Activated T-helper 1 cell treated with anti-CD3 and anti-CD28 coated beads, Interleukin-2, amount 50 U/mL, for 16 hours (primary cell): ENCODE data around the gene PPP1CC.
"Not testable (repeated sequence)": the region's sequence is repeated elsewhere in the genome, so short reads cannot be mapped to it uniquely, and the experiment has no call there.

Experiments
- DNase-seq, 2 donors: peaks; one replicate each; pipeline ENCODE4 v3.0.0-alpha.2; 2020; ENCODE audit warnings: low read depth in 1 of 2, low spot score in 1 of 2

Gene PPP1CC

DNA sequence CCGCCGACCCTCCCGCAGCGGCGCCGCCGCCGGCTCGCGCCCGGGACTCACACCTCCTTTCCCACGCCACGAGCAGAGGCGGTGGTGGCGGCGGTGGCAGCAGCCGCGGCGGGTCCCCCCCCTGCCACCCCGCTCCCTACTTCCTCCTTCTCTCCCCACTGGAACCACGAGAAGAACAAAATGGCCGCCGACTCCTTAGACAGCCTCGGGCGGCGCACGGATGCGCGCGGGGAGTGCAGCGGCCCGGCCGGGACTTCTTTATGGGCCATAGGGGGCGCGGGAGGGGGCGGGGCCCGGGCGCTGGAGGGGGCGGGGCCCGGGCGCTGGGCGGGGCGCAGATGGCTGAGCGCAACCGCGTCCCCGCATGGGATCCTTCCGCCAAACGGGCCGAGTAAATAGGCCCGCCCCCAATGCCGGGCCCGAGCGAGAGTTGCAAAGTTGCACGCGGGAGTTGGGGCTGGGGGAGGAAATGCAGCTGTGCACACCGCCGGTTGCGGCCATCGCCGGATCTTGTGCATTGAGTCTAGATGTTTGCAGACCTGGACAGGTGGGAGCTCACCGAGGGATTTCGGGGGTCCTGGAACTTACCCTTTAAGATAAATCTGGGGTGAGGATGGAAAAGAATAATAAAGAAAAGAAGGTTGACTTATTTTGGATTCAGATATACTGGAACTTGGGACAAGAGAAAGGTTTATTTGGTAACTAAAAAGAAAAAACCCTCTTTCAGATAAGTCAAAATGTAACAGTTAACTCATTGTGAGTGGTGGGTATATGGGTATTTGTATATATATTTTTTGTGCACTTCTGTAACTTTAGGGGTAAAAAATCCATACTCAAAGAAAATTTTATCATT lies at the start of gene PPP1CC:
Gene PPP1CC (minus strand): TSS at position 174 of the 853 bp plus-strand sequence. CDS start 184 bp downstream, outside the sequence.
- peak; percentile 79 to 89 for DNase-seq

DNA sequence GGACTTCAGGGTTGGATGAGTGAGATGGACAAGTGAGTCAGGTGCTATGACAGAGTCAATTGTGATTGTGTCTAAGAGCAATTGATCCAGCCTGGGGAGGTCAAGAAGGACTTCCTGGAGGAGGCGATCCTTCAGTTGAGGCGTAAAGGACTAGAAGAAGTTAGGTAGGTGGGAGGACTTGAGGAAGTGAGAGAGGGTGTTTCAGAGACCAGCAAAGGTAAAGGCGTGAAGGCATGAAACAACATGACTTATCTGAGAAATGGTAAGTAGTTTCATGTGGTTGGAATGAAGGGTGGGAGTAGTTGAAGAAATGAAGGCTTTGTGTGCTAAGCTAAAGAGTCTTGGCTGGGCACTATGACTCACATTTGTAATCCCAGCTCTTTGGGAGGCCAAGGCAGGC lies 48.9 kb upstream of the PPP1CC start:
- DNase-seq, result no peak

GRCh38 chr12:110790301-110790700 lies 47.6 kb upstream of the PPP1CC start:
- no peak for DNase-seq

DNA sequence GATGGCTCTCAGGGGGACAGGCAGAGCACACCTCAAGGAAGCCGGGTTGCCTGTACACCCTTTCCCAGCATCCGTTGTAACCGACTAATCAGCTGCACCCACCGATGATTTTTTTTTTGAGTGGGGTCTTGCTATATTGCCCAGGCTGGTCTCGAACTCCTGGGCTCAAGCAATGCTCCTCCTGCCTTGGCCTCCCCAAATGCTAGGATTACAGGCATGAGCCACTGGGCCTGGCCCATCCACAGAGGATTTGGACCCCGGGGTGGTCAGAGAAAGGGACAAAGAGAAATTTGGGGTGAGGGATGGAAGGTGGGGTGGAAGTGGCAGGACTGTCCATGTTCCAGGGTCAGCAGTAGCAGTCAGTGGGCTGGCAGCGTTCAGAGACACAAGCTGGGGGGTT lies 43.3 kb upstream of the PPP1CC start:
- DNase-seq, result no peak

DNA sequence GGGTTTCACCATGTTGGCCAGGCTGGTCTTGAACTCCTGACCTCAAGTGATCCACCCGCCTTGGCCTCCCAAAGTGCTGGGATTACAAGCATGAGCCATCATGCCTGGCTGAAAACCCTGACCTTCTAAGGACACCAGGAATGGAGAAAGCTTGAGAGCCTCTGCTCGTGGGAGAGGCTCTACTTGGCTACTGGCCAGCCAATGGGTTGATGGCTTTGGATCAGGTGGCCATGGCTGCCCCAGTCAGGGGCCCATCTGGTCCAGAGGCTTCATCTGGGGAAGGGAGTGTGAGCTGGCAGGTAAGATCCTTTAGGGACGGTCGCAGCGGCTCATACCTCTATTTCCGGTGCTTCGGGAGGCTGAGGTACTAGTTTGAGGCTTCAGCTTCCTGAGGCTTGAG lies 42.5 kb upstream of the PPP1CC start:
- no peak for DNase-seq

DNA sequence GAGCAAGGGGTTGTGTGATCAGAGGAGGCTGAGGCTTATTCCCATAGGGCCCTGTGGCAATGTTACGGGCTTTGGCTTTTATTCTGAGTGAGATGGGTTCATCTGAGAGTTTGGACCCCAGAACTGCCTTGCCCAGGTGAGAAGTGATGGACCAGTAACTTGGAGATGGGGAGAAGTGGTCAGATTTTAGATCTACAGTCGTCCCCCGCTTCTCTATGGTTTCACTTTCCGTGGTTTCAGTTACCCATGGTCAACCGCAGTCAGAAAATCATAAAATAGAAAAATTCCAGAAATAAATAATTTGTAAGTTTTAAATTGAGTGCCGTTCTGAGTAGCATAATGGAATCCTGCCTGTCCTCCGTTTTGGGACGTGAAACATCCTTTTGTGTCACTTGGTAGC lies 40.2 kb upstream of the PPP1CC start:
- DNase-seq, result no peak

GRCh38 chr12:110782094-110782493 lies 39.4 kb upstream of the PPP1CC start:
- no peak for DNase-seq

GRCh38 chr12:110780448-110780847 lies 37.8 kb upstream of the PPP1CC start:
- peak in 1 of 2 donors; percentile 25 for DNase-seq

- no peak for DNase-seq
Measured at GRCh38 chr12:110778833-110779577, 36.3 kb upstream of the PPP1CC start.

DNA sequence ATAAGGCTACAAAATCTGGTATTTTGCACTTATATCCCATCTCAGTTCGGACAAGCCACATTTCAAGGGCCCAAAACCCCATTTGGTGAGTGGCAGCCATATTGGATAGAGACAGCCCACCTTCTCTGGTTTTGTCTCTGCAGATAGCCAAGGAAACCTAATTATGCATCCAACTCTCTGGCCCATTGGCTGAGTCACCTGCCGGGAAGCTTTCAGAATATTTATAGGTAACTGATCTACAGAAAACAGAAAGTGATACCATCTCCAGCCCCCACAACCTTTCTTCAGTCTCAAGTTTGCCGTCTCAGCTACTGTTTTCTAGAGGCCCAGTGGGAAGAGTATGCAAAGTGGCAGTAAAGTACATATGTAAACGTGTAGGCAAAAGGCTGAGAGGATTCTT lies 33.7 kb upstream of the PPP1CC start:
- DNase-seq, result peak in 1 of 2 donors; percentile 30

DNA sequence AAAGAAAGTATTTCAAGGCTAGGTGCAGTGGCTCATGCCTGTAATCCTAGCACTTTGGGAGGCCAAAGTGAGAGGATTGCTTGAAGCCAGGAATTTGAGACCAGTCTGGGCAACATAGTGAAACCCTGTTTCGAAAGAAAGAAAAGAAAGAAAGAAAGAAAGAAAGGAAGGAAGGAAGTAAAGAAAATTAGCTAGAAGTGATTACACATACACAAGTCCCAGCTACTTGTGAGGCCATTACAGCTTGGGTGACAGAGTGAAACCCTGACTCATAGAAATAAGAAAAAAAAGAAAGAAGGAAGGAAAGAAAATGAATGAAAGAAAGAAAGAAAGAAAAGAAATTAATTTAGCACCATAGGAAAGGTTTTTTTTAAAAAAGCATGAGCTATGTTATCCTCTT lies 33.3 kb upstream of the PPP1CC start:
- no peak for DNase-seq

- DNase-seq, result no peak
Measured at GRCh38 chr12:110774824-110775223, 32.1 kb upstream of the PPP1CC start.

GRCh38 chr12:110768960-110769359 lies 26.3 kb upstream of the PPP1CC start:
- no peak for DNase-seq

DNA sequence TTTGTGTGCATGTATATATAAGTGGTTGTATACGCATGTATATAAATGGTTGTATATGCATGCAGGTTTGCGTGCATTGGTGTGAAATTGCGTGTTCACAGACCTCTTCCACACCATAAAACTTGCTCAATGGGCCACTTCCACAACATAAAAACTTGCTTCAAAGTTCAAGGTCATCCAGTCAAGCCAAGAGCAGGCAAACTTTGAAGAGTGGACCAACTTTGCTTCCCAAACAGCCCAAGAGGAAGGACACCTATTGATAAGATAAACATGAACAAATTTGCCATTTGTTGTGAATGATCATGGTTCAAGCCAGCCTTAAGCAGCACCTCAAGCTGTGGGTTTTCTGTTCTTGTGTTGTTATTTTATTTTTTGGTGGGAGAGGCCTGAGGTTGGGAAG lies 25.2 kb upstream of the PPP1CC start:
- DNase-seq, result no peak

- DNase-seq, result no peak
Measured at GRCh38 chr12:110766311-110767154, 23.8 kb upstream of the PPP1CC start.

DNA sequence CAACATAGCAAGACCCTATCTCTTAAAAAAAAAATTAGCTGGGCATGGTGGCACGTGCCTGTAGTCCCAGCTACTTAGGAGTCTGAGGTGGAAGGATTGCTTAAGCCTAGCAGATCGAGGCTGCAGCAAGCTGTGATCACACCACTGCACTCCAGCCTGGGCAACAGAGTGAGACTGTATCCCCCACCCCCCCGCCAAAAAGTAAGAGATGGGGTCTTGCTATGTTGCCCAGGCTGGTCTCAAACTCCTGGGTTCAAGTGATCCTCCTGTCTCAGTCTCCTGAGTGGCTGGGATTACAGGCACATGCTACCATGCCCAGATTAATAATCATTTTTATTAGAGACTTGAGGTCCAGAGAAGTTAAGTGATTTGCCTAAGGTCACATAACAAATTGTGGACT lies 22.9 kb upstream of the PPP1CC start:
- DNase-seq, result not testable (repeated sequence)

DNA sequence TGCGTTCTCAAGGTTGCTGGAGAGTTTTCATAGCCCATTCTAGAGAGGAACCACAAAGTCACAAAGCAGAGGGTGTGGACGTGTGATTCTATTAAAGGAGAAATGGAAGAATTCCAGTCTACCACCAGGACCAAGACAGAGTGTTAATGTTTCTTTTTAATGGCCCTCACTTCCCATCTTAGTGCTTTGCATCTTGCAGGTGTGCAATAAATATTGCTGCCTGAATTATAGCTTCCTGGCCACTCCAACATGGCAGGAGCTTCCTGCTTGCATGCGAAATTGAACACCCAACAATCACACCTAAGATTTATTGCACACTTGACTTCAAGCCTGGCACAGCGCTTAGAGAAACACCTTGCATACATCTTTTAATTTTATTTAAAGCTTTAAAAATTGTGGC lies 22.4 kb upstream of the PPP1CC start:
- DNase-seq, result no peak

GRCh38 chr12:110763583-110763982 lies 20.9 kb upstream of the PPP1CC start:
- no peak for DNase-seq

GRCh38 chr12:110762891-110763290 lies 20.2 kb upstream of the PPP1CC start:
- DNase-seq, result no peak

DNA sequence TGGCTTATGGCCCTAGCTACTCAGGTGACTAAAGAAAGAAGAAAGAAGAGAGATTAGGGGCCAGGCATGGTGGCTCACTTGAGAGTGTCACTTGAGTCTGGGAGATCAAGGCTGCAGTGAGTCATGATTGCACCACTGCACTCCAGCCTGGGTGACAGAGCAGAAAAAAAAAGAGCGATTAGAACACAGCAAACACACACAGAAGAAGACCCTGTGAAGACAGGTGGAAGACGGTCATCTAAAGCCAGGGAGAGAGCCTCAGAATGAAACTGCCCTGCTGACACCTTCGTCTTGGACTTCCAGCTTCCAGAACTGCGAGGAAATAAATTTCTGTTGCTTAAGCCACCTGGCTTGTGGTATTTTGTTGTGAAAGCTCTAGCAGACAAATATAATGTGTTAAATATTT lies 17.5 kb upstream of the PPP1CC start:
- no peak for DNase-seq

GRCh38 chr12:110758922-110759321 lies 16.2 kb upstream of the PPP1CC start:
- DNase-seq, result no peak
